Measurements from ENCODE around the gene CD300LD. TPM values are rescaled to one million over a fixed set of nuclear protein-coding genes. Genes with fewer than 3 reads are reported as not detected.

Gene CD300LD
- total and polyA plus RNA-seq, 2 of the 8 experiments (the other 6 are each of a cell fraction or from before 2014, with no cell fraction given), result not detected

GRCh38 chr17:74547736-74548135 lies 44.3 kb downstream of the CD300LD start (continued):
- TF ChIP-seq TAF1 (IDR thresholded peaks at IDR 0.05; ENCODE audit: low read depth, low read length), result no peak
- TF ChIP-seq RXRA (IDR thresholded peaks at IDR 0.05; ENCODE audit: insufficient read depth, low read depth, low read length), result no peak
- no peak for TF ChIP-seq CHD2 (IDR thresholded peaks at IDR 0.05; ENCODE audit: low read length)
- TF ChIP-seq ATF2 (IDR thresholded peaks at IDR 0.05; ENCODE audit: low read length), result no peak
- no peak for TF ChIP-seq NRF1 (IDR thresholded peaks at IDR 0.05; ENCODE audit: low read depth, low read length)
- no peak for TF ChIP-seq MAFK (IDR thresholded peaks at IDR 0.05; ENCODE audit: low read depth, low read length)
- TF ChIP-seq CHD7 (IDR thresholded peaks at IDR 0.05; ENCODE audit: insufficient replicate concordance, low read length), result no peak

Measured in H1 (cell line).